H9 (cell line): ENCODE data around the gene HNRNPH1. TPM values are rescaled to one million over a fixed set of nuclear protein-coding genes. Genes with fewer than 3 reads are reported as not detected.
A peak's percentile ranks its signal among the peaks of the same experiment; 100 is the strongest.

ENCODE experiments used
- DNase-seq: peaks from one replicate; pipeline ENCODE4 v3.0.0-alpha.2; 2017
- H2AFZ ChIP-seq: one replicate; pipeline ENCODE4 v1.6.1; 2013; ENCODE audit warnings: mild to moderate bottlenecking, low read length, control low read depth, moderate library complexity
- H2AK5ac ChIP-seq: 2 replicates; pipeline ENCODE4 v1.6.1; 2013; ENCODE audit warnings: low read length, control low read depth, mixed read lengths; ENCODE audit not compliant: insufficient read length
- H2BK120ac ChIP-seq: one replicate; pipeline ENCODE4 v1.6.1; 2013; ENCODE audit warnings: low read depth, mild to moderate bottlenecking, low read length, control low read depth, inconsistent platforms; ENCODE audit not compliant: poor library complexity, severe bottlenecking
- H2BK12ac ChIP-seq: 2 replicates; pipeline ENCODE4 v1.6.1; 2013; ENCODE audit warnings: low read length, control low read depth, mixed read lengths, low read depth; ENCODE audit not compliant: insufficient read length
- H2BK15ac ChIP-seq: 2 replicates; pipeline ENCODE4 v1.6.1; 2013; ENCODE audit warnings: low read depth, low read length, control low read depth
- H2BK20ac ChIP-seq: one replicate; pipeline ENCODE4 v1.6.1; 2013; ENCODE audit warnings: low read depth, mild to moderate bottlenecking, low read length, control low read depth, inconsistent platforms; ENCODE audit not compliant: poor library complexity, severe bottlenecking
- H2BK5ac ChIP-seq: 2 replicates; pipeline ENCODE4 v1.6.1; 2013; ENCODE audit warnings: low read length, control low read depth, mixed read lengths; ENCODE audit not compliant: insufficient read length
- H3K14ac ChIP-seq: 2 replicates; pipeline ENCODE4 v1.6.1; 2013; ENCODE audit warnings: low read length, control low read depth; ENCODE audit not compliant: insufficient read depth
- H3K18ac ChIP-seq: 2 replicates; pipeline ENCODE4 v1.6.1; 2013; ENCODE audit warnings: low read depth, mild to moderate bottlenecking, mixed read lengths, low read length, control low read depth; ENCODE audit not compliant: insufficient read length
- H3K23ac ChIP-seq: 2 replicates; pipeline ENCODE4 v1.6.1; 2013; ENCODE audit warnings: low read length, control low read depth, mixed read lengths, low read depth; ENCODE audit not compliant: insufficient read length
- H3K23me2 ChIP-seq: 2 replicates; pipeline ENCODE4 v1.6.1; 2013; ENCODE audit warnings: low read depth, mild to moderate bottlenecking, mixed read lengths, low read length, control low read depth; ENCODE audit not compliant: insufficient read length, poor library complexity, severe bottlenecking
- H3K27ac ChIP-seq: 2 replicates; pipeline ENCODE4 v1.5.1; 2013; ENCODE audit warnings: low read length, control low read depth, mixed read lengths, low read depth; ENCODE audit not compliant: insufficient read length
- H3K27me3 ChIP-seq: 2 replicates; pipeline ENCODE4 v1.6.1; 2013; ENCODE audit warnings: low read length, control low read depth, inconsistent platforms; ENCODE audit not compliant: insufficient read depth
- H3K4ac ChIP-seq: 2 replicates; pipeline ENCODE4 v1.6.1; 2013; ENCODE audit warnings: low read depth, mild to moderate bottlenecking, control low read depth, inconsistent platforms, low read length, moderate library complexity
- H3K4me1 ChIP-seq: 2 replicates; pipeline ENCODE4 v1.6.1; 2013; ENCODE audit warnings: low read length, control low read depth, inconsistent platforms; ENCODE audit not compliant: insufficient read depth
- H3K4me2 ChIP-seq: 2 replicates; pipeline ENCODE4 v1.6.1; 2013; ENCODE audit warnings: low read length, control low read depth, mixed read lengths; ENCODE audit not compliant: insufficient read length, insufficient read depth
- H3K56ac ChIP-seq: 2 replicates; pipeline ENCODE4 v1.6.1; 2013; ENCODE audit warnings: low read depth, mild to moderate bottlenecking, mixed read lengths, low read length, control low read depth; ENCODE audit not compliant: insufficient read length
- H3K79me1 ChIP-seq: 2 replicates; pipeline ENCODE4 v1.6.1; 2013; ENCODE audit warnings: low read depth, mild to moderate bottlenecking, moderate library complexity, low read length, control low read depth, inconsistent platforms; ENCODE audit not compliant: insufficient read depth, poor library complexity, severe bottlenecking
- H3K79me2 ChIP-seq: 2 replicates; pipeline ENCODE4 v1.6.1; 2013; ENCODE audit warnings: low read length, control low read depth, inconsistent platforms; ENCODE audit not compliant: insufficient read depth
- H3K9ac ChIP-seq: 2 replicates; pipeline ENCODE4 v1.6.1; 2013; ENCODE audit warnings: low read length, control low read depth, mixed read lengths; ENCODE audit not compliant: insufficient read length; ENCODE audit errors: extremely low read depth
- H3K9me3 ChIP-seq: one replicate; pipeline ENCODE4 v1.6.1; 2013; ENCODE audit warnings: low read depth, low read length, inconsistent platforms; ENCODE audit not compliant: control insufficient read depth
- H3T11ph ChIP-seq: one replicate; pipeline ENCODE4 v1.6.1; 2013; ENCODE audit warnings: mild to moderate bottlenecking, low read length, control low read depth, inconsistent platforms
- H4K20me1 ChIP-seq: one replicate; pipeline ENCODE4 v1.6.1; 2013; ENCODE audit not compliant: control insufficient read depth, insufficient read length, insufficient read depth
- H4K5ac ChIP-seq: 2 replicates; pipeline ENCODE4 v1.6.1; 2013; ENCODE audit warnings: low read depth, mild to moderate bottlenecking, mixed read lengths, low read length, control low read depth; ENCODE audit not compliant: insufficient read length
- H4K8ac ChIP-seq: replicated peaks from 2 replicates; pipeline ENCODE4 v1.6.1; 2013; ENCODE audit warnings: low read length, control low read depth, mixed read lengths, low read depth; ENCODE audit not compliant: insufficient read length
- H4K91ac ChIP-seq: 2 replicates; pipeline ENCODE4 v1.6.1; 2013; ENCODE audit warnings: low read depth, mild to moderate bottlenecking, moderate library complexity, mixed read lengths, low read length, control low read depth; ENCODE audit not compliant: insufficient read length
- H3K27ac Mint-ChIP-seq, 3 experiments: 2 replicates in 2 of 3; 3 replicates in 1 of 3; pipeline ENCODE4 v1.8.0; 2020 to 2021; ENCODE audit warnings: mixed read lengths in 3 of 3, mild to moderate bottlenecking in 1 of 3, moderate library complexity in 1 of 3
- H3K27me3 Mint-ChIP-seq: 2 replicates; pipeline ENCODE4 v1.8.0; 2021; ENCODE audit warnings: low read depth, mild to moderate bottlenecking, moderate library complexity, mixed read lengths
- H3K36me3 Mint-ChIP-seq, 3 experiments: 2 replicates in 2 of 3; 3 replicates in 1 of 3; pipeline ENCODE4 v1.8.0; 2020 to 2021; ENCODE audit warnings: low read depth in 3 of 3, mixed read lengths in 3 of 3; ENCODE audit not compliant: insufficient read depth in 1 of 3
- H3K4me1 Mint-ChIP-seq, 2 experiments: 2 replicates each; pipeline ENCODE4 v1.8.0; 2020; ENCODE audit warnings: mixed read lengths in 2 of 2
- H3K4me3 Mint-ChIP-seq, 2 experiments: 2 replicates in 1 of 2; 3 replicates in 1 of 2; pipeline ENCODE4 v1.8.0; 2020 to 2021; ENCODE audit warnings: mild to moderate bottlenecking in 2 of 2, mixed read lengths in 2 of 2, moderate library complexity in 1 of 2
- H3K9me3 Mint-ChIP-seq, 2 experiments: 2 replicates in 1 of 2; 3 replicates in 1 of 2; pipeline ENCODE4 v1.8.0; 2020; ENCODE audit warnings: mild to moderate bottlenecking in 2 of 2, mixed read lengths in 2 of 2, moderate library complexity in 1 of 2
- CTCF ChIP-seq: fragments of 200-600 bp; sonication (generic); conservative IDR thresholded peaks from 3 replicates; pipeline ENCODE4 v1.8.0; 2021; ENCODE audit warnings: antibody characterized with exemption, mild to moderate bottlenecking
- WGBS: extraction: QIAGEN DNeasy Blood & Tissue Kit; methylation state at CpG from one replicate; pipeline ENCODE4 v1.1.7; 2013; ENCODE audit warnings: missing lambda C conversion rate, low lambda C conversion rate, mixed read lengths; ENCODE audit not compliant: insufficient read length; ENCODE audit errors: extremely low coverage; 5-methylcytosine and 5-hydroxymethylcytosine counted together
- total RNA-seq: library from RNA; stranded (reverse); gene quantifications from 2 replicates; pipeline ENCODE4 v1.2.1, GENCODE V29; 2021

HNRNPH1 gene
- total RNA-seq, 1 experiment from 2014 or later, result 1,066 TPM

GRCh38 chr5:179620293-179620692 is 3.2 kb downstream of the HNRNPH1 start:
- H3K9me3 Mint-ChIP-seq, result peaks cover 2 to 3% of the 10 kb centered on the region in 2 experiments; a peak in 3 of 5 replicates
- no peak overlapping the region for H2AK5ac ChIP-seq
- no peak overlapping the region for H3K9ac ChIP-seq
- no peaks in the 10 kb centered on the region for H3K27me3 ChIP-seq
- H3K79me1 ChIP-seq, result peaks cover 10% of the 10 kb centered on the region
- H3K36me3 Mint-ChIP-seq, result peaks cover 65 to 81% (median 80%) of the 10 kb centered on the region in 3 experiments
- no peaks in the 10 kb centered on the region for H4K20me1 ChIP-seq
- no peak overlapping the region for H2BK5ac ChIP-seq
- H3K4me3 Mint-ChIP-seq, result peak overlapping the region; percentile 93 to 98
- H4K8ac ChIP-seq, result no peak overlapping the region
- H4K91ac ChIP-seq, result no peak overlapping the region
- no peak overlapping the region for H3T11ph ChIP-seq
- H3K56ac ChIP-seq, result no peak overlapping the region
- H3K27ac ChIP-seq, result no peak overlapping the region
- no peak for DNase-seq
- no peaks in the 10 kb centered on the region for H3K9me3 ChIP-seq
- peaks cover 29% of the 10 kb centered on the region for H3K79me2 ChIP-seq
- H3K14ac ChIP-seq, result no peak overlapping the region
- peaks cover 50 to 60% of the 10 kb centered on the region in 2 experiments for H3K4me1 Mint-ChIP-seq
- no peak overlapping the region for H2BK20ac ChIP-seq
- H3K23ac ChIP-seq, result no peak overlapping the region
- H3K4me2 ChIP-seq, result peak overlapping the region; percentile 91
- H3K23me2 ChIP-seq, result peaks cover 9% of the 10 kb centered on the region
- H3K18ac ChIP-seq, result no peak overlapping the region
- no peak overlapping the region for H2BK15ac ChIP-seq
- H3K27me3 Mint-ChIP-seq, result peaks cover 3% of the 10 kb centered on the region; the same call in 1 of the 2 replicates
- WGBS, result no CpG with 5 or more reads among the region's 3 CpGs
- no peak overlapping the region for H2BK120ac ChIP-seq
- no peak for TF ChIP-seq CTCF
- peak overlapping the region in 1 of 3 experiments; percentile 93; a peak in 4 of 7 replicates for H3K27ac Mint-ChIP-seq
- H2BK12ac ChIP-seq, result no peak overlapping the region
- no peak overlapping the region for H4K5ac ChIP-seq
- no peak overlapping the region for H2AFZ ChIP-seq
- H3K4ac ChIP-seq, result no peak overlapping the region
- peaks cover 7% of the 10 kb centered on the region for H3K4me1 ChIP-seq
